Thyroid gland (tissue), 4 donors: ENCODE measurements around the gene NENF.

Source experiments
- POLR2A ChIP-seq, 2 donors: fragments of 450-650 bp; IDR thresholded peaks; one replicate each; pipeline ENCODE4 v1.6.1; 2017; ENCODE audit warnings: antibody characterized with exemption in 2 of 2, mild to moderate bottlenecking in 2 of 2, moderate library complexity in 1 of 2
- TF ChIP-seq, protein P1 (sequence below), 6 experiments: fragments of 200-600 bp in 3 of 6; fragments of 450-650 bp in 3 of 6; sonication (generic) in 3 of 6; IDR thresholded peaks; one replicate each; pipeline ENCODE4 v1.5.1; 2016 to 2019; ENCODE audit warnings: antibody characterized with exemption in 6 of 6, mild to moderate bottlenecking in 2 of 6, inconsistent platforms in 1 of 6, moderate library complexity in 1 of 6

DNA sequence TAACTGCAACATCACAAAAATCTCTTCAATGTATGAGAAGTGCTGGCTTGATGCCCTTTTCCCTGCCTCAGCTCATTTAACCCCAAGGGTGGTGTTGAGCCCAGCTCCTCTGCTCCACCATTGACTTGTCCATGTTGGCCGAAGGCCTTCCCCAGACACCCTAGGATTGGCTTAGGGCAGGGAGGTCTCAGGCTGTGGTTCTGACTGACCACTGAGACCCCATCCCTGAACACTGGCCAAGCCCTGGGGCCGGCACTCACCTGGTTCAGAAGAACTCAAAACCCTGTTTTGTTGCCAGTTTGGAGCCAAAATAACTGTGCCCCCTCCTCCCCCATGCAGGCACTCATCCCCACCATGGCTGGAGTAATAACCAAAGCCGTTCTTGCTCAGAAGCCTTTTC, 38.6 kb downstream of the NENF start:
- TF ChIP-seq, protein P1, sequence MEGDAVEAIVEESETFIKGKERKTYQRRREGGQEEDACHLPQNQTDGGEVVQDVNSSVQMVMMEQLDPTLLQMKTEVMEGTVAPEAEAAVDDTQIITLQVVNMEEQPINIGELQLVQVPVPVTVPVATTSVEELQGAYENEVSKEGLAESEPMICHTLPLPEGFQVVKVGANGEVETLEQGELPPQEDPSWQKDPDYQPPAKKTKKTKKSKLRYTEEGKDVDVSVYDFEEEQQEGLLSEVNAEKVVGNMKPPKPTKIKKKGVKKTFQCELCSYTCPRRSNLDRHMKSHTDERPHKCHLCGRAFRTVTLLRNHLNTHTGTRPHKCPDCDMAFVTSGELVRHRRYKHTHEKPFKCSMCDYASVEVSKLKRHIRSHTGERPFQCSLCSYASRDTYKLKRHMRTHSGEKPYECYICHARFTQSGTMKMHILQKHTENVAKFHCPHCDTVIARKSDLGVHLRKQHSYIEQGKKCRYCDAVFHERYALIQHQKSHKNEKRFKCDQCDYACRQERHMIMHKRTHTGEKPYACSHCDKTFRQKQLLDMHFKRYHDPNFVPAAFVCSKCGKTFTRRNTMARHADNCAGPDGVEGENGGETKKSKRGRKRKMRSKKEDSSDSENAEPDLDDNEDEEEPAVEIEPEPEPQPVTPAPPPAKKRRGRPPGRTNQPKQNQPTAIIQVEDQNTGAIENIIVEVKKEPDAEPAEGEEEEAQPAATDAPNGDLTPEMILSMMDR (IDR thresholded peaks at IDR 0.05) = no peak
- no peak for TF ChIP-seq POLR2A (IDR thresholded peaks at IDR 0.05)
